Activated T-cell treated with anti-CD3 and anti-CD28 coated beads, Interleukin-2, amount 50 U/mL, for 72 hours (primary cell): ENCODE measurements around the gene PRG3. TPM values are rescaled to one million over a fixed set of nuclear protein-coding genes. Genes with fewer than 3 reads are reported as not detected.
A peak's percentile ranks its signal among the peaks of the same experiment; 100 is the strongest.
"Not testable (repeated sequence)": the region's sequence is repeated elsewhere in the genome, so short reads cannot be mapped to it uniquely, and the experiment has no call there.

Experiments used
- ATAC-seq, 2 donors: fragments of 150-1000 bp; cut with Tn5 transposase; replicated peaks in 1 of 2; 2 replicates each; pipeline ENCODE4 v1.10.0; 2021; ENCODE audit warnings: moderate library complexity in 2 of 2, mild to moderate bottlenecking in 1 of 2
- DNase-seq, 2 donors: peaks; one replicate each; pipeline ENCODE4 v3.0.0; 2021 to 2022; ENCODE audit warnings: mixed read lengths in 1 of 2
- H3K27ac Mint-ChIP-seq: one replicate; pipeline ENCODE4 v1.8.0; 2022; ENCODE audit warnings: mild to moderate bottlenecking, moderate library complexity, mixed read lengths
- H3K27me3 Mint-ChIP-seq: one replicate; pipeline ENCODE4 v1.8.0; 2022; ENCODE audit warnings: low read depth, mixed read lengths
- H3K36me3 Mint-ChIP-seq, 2 donors: one replicate each; pipeline ENCODE4 v1.8.0; 2022; ENCODE audit warnings: mixed read lengths in 2 of 2, mild to moderate bottlenecking in 1 of 2; ENCODE audit not compliant: insufficient read depth in 2 of 2
- H3K4me1 Mint-ChIP-seq: one replicate; pipeline ENCODE4 v1.8.0; 2022; ENCODE audit warnings: low read depth, mixed read lengths
- H3K4me3 Mint-ChIP-seq, 2 donors: one replicate each; pipeline ENCODE4 v1.8.0; 2022; ENCODE audit warnings: mild to moderate bottlenecking in 2 of 2, mixed read lengths in 2 of 2, moderate library complexity in 2 of 2
- H3K9me3 Mint-ChIP-seq, 2 donors: one replicate each; pipeline ENCODE4 v1.8.0; 2022; ENCODE audit warnings: mixed read lengths in 2 of 2
- total RNA-seq, 2 donors: library from RNA; stranded (reverse); gene quantifications; one replicate each; pipeline ENCODE4 v1.2.3, GENCODE V29; 2022

Gene PRG3
- total RNA-seq, 2 donors from 2014 or later, result not detected

DNA sequence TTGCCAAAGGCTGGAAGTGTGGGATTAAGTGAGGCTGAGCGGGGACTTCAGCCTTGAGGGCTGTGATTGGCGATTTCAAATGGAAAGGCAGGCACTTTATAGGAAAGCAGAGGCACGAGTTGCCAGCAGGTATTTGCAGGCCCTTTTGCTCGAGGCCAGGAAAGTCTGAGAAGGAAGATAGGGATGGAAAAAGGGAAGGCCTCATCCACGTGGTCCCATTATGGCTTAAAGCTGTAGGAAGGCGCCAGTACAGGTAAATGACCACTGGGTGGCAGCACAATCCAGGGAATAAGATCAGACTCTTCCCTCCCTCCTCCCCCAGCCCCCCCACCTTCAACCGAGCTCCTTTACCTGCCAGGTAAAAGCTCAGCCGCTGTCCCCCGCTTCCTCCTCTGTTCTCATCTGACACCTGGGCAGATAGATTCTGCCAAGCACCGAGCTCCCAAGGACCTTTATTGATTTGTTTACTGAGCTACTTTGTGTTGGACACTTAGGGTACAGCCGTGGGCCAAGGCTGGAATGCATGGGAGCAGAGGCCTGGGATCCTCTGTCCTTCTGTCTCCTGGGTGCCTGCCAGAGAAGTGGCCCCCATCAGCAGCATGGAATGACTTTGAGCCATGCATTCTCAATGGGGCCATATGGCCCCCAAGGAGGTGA, 35.3 kb downstream of the PRG3 start:
- H3K27me3 Mint-ChIP-seq, result peaks cover 2% of the 10 kb centered on the region
- ATAC-seq (peak; percentile 78), DNase-seq (peak; percentile 69 to 71)
- H3K4me3 Mint-ChIP-seq, result no peak overlapping the region
- no peak overlapping the region for H3K27ac Mint-ChIP-seq
- no peaks in the 10 kb centered on the region for H3K9me3 Mint-ChIP-seq
- no peaks in the 10 kb centered on the region for H3K36me3 Mint-ChIP-seq
- H3K4me1 Mint-ChIP-seq, result peaks cover 13% of the 10 kb centered on the region

DNA sequence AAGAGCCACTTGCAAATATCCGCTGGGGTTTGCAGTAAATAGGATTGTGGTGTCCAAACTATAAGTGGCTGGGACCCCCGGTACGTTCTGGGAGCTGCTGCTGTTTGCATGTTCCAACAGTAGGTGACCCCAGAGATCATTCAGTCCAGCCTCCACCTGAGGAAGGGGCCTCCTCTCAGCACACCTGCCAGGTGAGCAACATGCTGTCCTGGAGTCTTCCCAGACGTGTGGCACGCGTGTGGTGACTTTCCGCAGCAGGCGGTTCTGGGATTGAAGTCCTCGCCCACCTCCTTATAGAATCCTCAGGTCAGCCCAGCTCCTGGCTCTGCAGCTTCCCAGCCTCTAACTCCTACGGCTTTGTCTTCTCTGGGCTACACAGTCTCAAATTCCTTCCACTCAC, 36.1 kb downstream of the PRG3 start:
- Mint-ChIP-seq H3K9me3 (no peaks in the 10 kb centered on the region), H3K4me1 (peaks cover 9% of the 10 kb centered on the region), H3K4me3 (no peak overlapping the region), H3K27me3 (peaks cover 6% of the 10 kb centered on the region), H3K36me3 (no peaks in the 10 kb centered on the region), H3K27ac (no peak overlapping the region)
- DNase-seq (no peak), ATAC-seq (no peak)

DNA sequence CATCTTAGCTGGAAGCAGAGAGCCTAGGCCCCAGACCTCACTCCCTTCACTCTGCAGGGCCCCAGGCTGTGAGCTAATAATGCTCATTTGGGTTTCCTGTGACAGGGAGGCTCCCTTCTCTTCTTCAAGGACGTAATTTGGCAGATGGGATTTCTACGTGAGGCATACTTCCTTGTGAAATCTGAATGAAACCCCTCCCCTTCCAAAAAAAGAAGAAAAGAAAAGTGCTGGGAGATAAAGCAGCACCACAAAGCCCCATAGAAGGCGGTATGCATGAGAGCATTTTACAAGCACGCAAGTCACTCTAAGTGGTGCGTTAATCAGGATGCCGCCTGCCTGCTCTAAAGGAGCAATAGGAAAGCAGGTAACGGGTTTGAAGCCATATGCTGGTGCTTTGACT, 37.1 kb downstream of the PRG3 start:
- H3K27me3 Mint-ChIP-seq, result peaks cover 6% of the 10 kb centered on the region
- no peak overlapping the region for H3K27ac Mint-ChIP-seq
- no peaks in the 10 kb centered on the region for H3K36me3 Mint-ChIP-seq
- H3K4me1 Mint-ChIP-seq, result peaks cover 8% of the 10 kb centered on the region
- no peak overlapping the region for H3K4me3 Mint-ChIP-seq
- DNase-seq, result no peak
- ATAC-seq, result no peak
- no peaks in the 10 kb centered on the region for H3K9me3 Mint-ChIP-seq

DNA sequence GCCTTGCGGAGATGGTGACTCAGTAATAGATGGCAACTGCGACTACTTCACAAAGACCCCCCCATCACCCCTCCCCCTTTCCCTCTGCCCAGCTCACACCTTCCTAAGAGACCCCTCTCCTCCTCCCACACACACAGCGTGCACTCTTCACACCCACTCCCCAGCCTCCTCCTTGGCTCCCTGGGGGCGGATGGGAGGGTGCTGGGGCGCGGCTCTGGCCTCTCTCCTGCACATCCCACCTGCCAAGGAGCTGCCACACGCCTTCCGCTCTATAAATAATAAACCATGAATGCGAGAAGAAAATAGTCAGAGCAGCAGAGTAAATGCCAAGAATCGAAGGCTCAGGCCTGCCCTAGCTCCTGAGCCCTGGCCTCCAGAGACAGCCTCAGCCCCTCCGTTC, 38.2 kb downstream of the PRG3 start:
- no peaks in the 10 kb centered on the region for H3K36me3 Mint-ChIP-seq
- ATAC-seq (no peak), DNase-seq (no peak)
- no peaks in the 10 kb centered on the region for H3K9me3 Mint-ChIP-seq
- H3K4me1 Mint-ChIP-seq, result peaks cover 8% of the 10 kb centered on the region
- no peak overlapping the region for H3K4me3 Mint-ChIP-seq
- peaks cover 6% of the 10 kb centered on the region for H3K27me3 Mint-ChIP-seq
- H3K27ac Mint-ChIP-seq, result no peak overlapping the region

DNA sequence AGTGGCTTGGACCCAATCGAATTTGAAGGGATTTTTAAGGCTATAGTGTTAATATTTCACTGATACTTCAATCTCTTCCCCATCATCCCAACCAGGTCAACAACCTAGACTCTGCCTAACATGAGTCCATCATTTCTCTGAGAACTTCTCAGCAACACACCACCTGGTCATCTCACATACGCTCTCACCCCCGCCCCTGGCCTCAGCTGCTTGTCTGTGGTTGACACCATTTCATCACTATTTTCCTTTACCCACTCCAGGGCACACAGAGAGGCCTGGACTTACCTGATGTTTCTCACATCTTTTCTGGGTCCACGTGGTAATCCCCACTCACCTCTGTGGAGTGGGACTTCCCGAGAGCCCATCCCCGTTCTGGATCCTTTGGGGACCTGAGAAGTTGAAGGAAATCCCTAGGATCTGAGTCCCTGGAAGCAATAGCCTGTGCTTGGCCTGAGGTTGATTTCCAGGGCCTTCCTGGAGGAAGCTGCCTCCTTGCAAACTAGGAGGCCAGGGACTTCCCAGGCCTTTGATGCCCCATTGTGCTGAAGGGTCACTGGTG, 39.6 kb downstream of the PRG3 start:
- no peaks in the 10 kb centered on the region for H3K9me3 Mint-ChIP-seq
- peaks cover 12% of the 10 kb centered on the region for H3K4me1 Mint-ChIP-seq
- H3K36me3 Mint-ChIP-seq, result no peaks in the 10 kb centered on the region
- H3K27me3 Mint-ChIP-seq, result peaks cover 6% of the 10 kb centered on the region
- no peak for ATAC-seq
- no peak overlapping the region for H3K27ac Mint-ChIP-seq
- no peak overlapping the region for H3K4me3 Mint-ChIP-seq
- no peak for DNase-seq

DNA sequence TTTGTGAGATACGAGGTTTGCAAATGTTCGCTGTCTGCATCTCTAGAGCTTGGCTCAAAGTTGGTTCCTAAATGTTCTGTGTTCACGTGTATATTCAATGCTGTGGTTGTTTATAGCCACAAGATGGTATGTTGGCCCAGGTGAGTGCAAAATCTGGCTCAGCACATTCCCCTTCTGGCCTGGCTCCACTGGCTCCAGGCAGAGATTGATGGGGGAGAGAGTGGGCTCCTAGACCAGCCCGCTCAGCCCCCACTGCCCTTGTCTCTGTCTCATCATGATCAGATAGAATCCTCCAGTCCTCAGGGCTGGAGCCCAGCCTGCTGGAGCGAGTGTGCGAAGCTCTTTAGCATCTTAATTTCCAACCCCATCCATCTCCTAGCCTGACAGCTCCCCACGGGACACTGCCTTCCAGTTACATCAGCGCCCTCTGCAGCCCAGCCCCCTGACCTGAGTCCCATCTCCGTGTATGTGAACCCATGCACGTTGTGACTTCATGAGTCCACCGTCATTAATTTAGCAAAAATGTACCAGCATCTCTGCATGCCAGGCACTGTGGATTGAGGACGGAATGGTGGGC, 40.8 kb downstream of the PRG3 start:
- Mint-ChIP-seq H3K9me3 (no peaks in the 10 kb centered on the region), H3K27ac (no peak overlapping the region), H3K27me3 (peaks cover 6% of the 10 kb centered on the region), H3K36me3 (no peaks in the 10 kb centered on the region), H3K4me3 (no peak overlapping the region), H3K4me1 (peaks cover 10% of the 10 kb centered on the region)
- ATAC-seq, result no peak
- DNase-seq, result no peak

DNA sequence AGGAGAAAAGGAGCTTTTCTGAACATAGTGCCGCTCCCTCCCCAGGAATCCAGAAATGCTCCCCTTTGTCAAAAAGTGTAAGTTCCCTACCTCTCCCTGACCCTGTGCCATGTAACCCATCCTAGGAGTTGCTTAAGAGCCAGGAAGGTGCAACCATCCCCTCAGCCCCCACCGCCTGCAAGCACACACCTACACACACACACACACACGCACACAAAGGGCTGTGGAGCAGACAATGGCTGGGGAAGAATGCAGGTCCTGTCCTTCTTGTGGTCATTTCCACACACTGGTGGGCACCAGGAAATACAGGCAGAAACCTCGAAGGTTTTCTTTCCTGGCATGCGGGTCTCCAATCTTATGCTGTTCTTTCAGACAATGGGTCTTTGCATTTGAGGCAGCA, 41.6 kb downstream of the PRG3 start:
- Mint-ChIP-seq H3K4me3 (no peak overlapping the region), H3K27ac (no peak overlapping the region), H3K27me3 (peaks cover 6% of the 10 kb centered on the region), H3K9me3 (no peaks in the 10 kb centered on the region), H3K4me1 (peaks cover 18% of the 10 kb centered on the region), H3K36me3 (peaks cover 0 to 3% of the 10 kb centered on the region in 2 donors)
- DNase-seq (no peak), ATAC-seq (no peak)

DNA sequence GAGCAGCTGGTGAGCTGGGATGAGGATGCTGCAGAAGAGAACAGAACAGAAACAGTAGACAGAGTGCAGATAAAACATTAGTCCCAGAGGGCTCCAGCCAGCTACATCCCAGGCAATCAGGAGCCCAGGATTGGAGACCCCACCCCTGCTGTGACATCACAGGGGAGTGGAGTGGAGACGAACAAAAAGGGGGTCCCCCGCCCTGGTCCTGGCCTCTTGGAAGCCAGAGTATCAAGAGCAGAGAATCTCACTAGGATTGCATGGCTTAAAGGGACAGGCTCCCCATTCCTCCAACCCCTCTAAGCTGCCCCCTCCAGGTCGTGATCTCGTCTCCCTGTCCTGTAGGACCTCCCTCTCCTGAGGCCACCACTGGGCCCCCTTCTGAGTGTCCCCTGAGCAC, 42.8 kb downstream of the PRG3 start, which contains the start of gene P2RX3:
P2RX3 (plus strand) TSS at position 211 of the 400 bp plus-strand sequence. CDS start 199 bp downstream, outside the sequence.
- peaks cover 6% of the 10 kb centered on the region for H3K27me3 Mint-ChIP-seq
- H3K36me3 Mint-ChIP-seq, result peaks cover 4 to 9% of the 10 kb centered on the region in 2 donors
- peaks cover 30% of the 10 kb centered on the region for H3K4me1 Mint-ChIP-seq
- no peak within 1 kb of the TSS for H3K4me3 Mint-ChIP-seq
- H3K27ac Mint-ChIP-seq, result no peak within 1 kb of the TSS
- DNase-seq (no peak), ATAC-seq (no peak)
- no peaks in the 10 kb centered on the region for H3K9me3 Mint-ChIP-seq

DNA sequence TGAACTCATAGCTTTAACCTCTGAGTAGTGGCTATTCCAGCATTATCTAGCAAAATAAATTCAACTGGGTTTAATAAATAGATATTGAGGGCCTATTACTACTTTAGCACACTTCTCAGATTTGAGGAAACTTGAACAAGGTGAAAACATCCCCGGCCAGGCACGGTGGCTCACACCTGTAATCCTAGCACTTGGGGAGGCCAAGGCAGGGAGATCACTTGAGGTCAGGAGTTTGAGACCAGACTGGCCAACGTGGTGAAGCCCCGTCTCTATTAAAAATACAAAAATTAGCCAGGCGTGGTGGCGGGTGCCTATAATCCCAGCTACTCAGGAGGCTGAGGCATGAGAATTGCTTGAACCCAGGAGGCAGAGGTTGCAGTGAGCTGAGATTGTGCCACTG, 44.1 kb downstream of the PRG3 start:
- H3K36me3 Mint-ChIP-seq, result peaks cover 10 to 15% of the 10 kb centered on the region in 2 donors
- H3K27me3 Mint-ChIP-seq, DNase-seq, H3K27ac Mint-ChIP-seq, ATAC-seq, H3K9me3 Mint-ChIP-seq: not testable (repeated sequence)
- H3K4me1 Mint-ChIP-seq, result peaks cover 40% of the 10 kb centered on the region
- peak overlapping the region; percentile 93 to 98 for H3K4me3 Mint-ChIP-seq

DNA sequence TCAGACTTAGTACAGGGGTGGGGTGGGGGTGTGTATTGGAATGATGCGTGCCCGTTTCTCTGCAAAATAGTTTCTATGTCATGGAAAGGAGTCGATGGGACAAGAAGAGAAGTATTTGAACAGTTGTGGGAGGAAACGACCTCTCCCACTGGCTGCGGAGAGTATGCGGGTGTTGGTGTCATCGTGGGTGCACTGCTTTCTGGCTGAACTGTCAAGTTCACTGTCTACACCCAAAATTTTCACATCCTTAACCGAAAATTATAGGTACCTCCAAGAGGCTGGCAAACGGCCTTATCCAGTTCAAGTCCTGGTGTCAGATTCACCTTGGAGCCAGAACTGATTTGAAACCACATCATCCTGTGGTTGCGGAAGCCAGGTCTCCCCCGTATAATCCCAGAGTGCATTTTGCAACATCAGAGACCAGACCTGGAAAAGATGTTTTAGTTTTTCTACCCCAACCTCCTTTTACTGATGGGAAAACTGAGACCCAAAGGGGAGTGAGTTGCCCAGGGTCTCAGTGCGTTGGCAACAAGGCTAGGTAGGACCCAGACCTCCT, 44.8 kb downstream of the PRG3 start:
- H3K27me3 Mint-ChIP-seq, result peaks cover 6% of the 10 kb centered on the region
- DNase-seq (peak in 1 of 2 donors; percentile 24), ATAC-seq (peak; percentile 13)
- H3K27ac Mint-ChIP-seq, result peak overlapping the region; percentile 99
- H3K4me1 Mint-ChIP-seq, result peaks cover 47% of the 10 kb centered on the region
- H3K4me3 Mint-ChIP-seq, result peak overlapping the region; percentile 93 to 98
- H3K36me3 Mint-ChIP-seq, result peaks cover 12 to 19% of the 10 kb centered on the region in 2 donors
- H3K9me3 Mint-ChIP-seq, result no peaks in the 10 kb centered on the region

DNA sequence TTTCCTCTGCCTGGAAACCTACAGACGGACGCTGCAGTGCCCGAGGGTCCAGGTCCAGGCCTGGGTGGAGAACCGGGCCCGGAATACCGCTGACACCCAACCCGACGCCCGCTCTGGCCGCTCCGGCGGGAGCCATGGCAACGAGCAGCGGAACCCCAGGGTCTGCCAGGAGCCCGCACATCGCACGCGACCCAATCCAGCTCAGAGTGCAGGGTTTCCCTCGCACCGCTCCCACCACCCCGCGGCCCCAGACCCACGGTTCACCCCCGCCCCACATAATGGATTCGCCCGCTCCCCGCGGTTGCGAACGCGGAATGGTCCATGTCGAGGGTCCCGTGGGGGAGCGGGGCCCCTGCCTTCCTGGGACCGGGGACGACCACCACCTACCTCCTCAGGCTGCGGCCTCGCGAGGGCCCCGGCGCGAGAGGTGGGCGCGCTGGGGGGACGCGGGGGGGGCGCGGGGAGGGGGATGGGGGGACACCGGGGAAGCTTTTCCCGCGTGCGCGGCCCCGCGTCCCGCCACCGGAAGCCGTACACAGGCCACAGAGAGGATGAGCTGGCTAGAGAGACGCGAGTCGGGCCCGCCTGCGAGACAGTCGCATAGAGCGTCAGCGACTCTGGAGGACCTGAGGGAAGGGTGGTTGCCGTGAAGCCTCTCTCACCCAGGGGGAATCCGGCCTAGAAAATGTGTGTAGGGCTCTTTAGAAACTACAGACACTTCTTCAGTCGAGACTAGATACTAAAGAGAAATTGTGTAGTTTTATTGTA, 45.4 kb downstream of the PRG3 start, which contains the start of gene SSRP1:
SSRP1 (minus strand) TSS at position 550 of the 768 bp plus-strand sequence. CDS start 771 bp downstream, outside the sequence.
- Mint-ChIP-seq H3K36me3 (peaks cover 12 to 25% of the 10 kb centered on the region in 2 donors), H3K27me3 (peaks cover 3% of the 10 kb centered on the region), H3K27ac (peak within 1 kb of the TSS; percentile 99), H3K4me3 (peak within 1 kb of the TSS; percentile 93 to 98), H3K4me1 (peaks cover 53% of the 10 kb centered on the region), H3K9me3 (no peaks in the 10 kb centered on the region)
- DNase-seq (peak; percentile 88 to 90), ATAC-seq (peak; percentile 99)

DNA sequence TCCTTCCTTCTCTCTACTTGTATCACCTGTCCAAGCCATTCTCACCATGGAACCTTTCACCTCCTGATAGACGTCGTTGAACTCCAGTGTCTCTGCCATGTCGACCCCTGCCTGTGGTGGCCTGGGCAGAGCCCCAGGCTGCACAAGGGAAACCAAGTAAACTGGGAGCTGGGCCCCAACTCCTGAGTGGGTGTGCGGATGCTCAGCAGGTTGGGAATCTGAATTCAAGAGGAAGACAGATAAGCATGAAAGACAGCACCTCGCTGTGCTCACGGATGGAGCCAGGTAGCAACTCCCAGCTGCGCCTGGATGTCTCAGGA, 46.0 kb downstream of the PRG3 start:
- Mint-ChIP-seq H3K9me3 (no peaks in the 10 kb centered on the region), H3K4me1 (peaks cover 59% of the 10 kb centered on the region), H3K27me3 (no peaks in the 10 kb centered on the region), H3K36me3 (peaks cover 15 to 31% of the 10 kb centered on the region in 2 donors), H3K27ac (peak overlapping the region; percentile 38), H3K4me3 (peak overlapping the region; percentile 93 to 98)
- ATAC-seq (no peak), DNase-seq (no peak)
